ENCODE results near the gene CPA5.

Gene CPA5

DNA sequence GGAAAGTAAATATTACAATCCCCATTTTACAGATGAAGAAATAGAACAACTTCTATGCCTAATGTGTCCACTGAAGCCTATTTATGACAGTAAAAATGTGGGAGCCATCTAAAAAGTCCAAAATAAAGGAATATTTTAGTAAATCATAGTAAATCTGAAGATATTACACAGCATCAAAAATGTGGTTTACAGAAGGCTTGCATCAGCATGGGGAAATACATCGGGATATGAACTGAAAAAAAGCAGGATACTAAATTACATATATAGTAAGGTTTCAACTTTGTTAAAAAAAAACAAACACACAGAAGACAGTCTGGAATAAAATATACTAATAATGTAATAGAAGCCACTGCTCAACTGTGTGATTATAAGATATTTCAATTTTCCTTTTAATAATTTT, 56.5 kb downstream of the CPA5 start:
- DNase-seq, result no peak

DNA sequence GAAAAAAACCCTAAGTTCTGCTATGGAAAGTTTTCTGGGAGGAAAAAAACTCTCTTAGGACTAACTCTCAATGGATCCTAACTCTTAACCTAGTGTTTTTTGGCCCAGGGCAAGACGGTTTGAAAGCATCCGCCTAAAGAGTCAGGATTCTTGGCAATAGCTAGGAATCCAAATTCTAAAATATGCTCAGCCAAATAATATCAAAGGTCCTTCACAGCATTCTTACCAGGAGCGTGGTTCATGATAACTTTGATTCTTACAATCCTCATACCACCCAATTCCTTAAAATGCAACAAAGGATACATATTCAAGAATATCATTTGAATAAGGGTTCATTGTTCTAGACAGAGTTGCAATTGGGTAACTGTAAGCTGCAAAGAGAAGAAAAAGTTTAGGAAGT, 57.0 kb downstream of the CPA5 start:
- no peak for DNase-seq

DNA sequence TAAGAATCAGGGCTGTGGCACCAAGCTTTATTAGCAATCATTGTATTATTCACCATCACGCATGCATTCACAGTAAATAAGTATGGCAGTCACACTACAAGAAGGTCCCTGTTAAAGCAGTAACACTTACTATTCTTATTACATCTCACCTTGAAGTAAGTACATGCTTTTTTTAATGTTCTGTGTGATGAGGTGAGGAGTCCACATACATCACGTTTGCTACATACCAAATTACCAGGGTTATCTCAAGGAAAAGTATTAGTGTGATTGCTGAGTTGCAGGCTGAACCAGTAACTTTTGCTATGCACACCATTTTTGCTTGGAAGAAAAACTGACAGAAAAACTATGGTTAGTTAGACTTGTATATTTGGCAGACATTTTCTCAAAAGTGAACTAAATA, 60.4 kb downstream of the CPA5 start:
- DNase-seq, result peak in 1 of 2 experiments; percentile 49

DNA sequence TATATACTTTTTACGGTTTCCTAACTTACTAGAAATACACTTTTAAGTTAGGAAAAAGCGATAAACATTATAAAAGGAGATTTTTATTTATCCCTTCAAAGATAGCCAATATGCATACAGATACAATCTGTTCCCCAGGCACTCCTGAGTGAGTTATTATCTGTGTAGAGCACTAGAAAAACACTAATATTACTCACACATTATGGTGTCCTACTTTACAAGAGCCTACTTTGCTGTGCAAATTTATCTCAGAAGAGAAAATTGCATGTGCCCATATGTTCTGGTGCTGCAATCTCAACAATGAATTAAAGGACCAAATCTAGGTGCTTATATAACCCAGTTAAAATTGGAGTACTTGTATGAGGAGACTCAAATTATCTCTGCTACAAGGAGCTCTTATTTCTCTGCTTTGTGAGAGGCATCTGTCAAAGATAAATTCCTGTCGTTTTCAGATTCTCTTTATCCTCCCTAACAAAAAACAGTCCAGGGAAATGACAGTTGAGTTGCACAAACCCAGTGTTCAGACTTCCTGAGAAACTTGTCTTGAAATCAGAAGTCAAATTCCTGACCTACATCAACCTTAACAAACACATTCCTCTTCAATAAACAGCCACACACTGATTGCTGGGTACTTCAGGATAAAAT, 64.6 kb downstream of the CPA5 start:
- peak; percentile 83 to 92 for DNase-seq

DNA sequence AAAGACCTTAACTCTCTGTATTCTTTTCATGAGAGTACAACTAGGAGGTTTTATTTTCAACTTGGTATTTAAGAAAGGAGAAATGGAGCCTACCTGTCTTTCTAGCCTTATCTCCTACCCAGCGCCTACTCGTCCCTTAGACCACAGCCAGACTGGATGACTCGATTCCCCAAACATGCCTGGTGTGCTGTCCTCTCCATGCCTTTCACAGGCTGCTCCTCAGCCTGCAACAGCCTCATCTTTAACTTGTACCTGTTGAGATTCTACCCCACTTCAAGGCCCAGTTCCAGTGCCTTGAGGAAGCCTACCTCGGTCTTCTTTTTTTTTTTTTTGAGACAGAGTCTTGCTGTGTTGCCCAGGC, 65.1 kb downstream of the CPA5 start:
- no peak for DNase-seq

DNA sequence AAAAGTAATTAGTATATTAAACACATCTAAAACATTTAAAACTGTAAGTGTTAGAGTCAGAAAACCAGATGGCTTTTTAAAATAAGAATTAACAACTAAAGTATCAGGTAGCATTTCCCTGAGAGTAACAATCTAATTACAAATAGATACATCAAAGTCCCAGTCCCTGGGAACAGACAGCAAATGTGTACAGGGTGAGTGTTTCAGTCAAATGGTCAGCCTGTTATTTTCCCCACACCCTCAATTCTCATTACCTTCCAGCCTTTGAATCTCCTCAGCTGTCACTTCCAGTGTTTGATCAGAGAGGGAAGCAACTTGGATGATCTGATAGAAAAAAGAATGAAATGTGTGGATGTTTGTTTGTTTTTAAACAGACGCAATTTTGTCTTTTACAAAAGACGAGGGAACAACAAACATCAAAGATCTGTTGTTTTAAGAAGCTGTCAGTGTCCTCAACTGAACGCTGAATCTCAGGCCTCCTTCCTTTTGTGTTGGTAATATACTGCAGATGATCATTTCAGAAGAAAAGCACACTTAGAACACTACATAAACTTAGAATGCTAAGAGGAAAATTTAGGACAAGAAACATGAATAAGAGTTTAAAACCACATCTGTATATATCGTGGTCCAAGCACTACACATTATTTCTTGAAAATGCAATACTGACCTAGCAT, 66.4 kb downstream of the CPA5 start:
- DNase-seq, result no peak

DNA sequence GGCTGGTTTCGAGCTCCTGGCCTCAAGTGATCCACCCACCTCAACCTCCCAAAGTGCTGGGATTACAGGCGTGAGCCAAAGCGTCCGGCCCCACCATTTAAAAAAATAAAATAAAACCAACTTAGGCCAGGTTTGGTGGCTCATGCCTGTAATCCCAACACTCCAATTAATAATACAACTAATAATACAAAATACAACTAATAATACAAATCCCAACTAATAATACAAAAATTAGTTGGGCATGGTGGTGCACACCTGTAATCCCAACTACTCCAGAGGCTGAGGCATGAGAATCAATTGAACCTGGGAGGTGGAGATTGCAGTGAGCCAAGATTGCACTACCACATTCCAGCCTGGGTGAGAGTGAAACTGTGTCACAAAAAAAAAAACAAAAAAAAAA, 68.6 kb downstream of the CPA5 start:
- no peak for DNase-seq

DNA sequence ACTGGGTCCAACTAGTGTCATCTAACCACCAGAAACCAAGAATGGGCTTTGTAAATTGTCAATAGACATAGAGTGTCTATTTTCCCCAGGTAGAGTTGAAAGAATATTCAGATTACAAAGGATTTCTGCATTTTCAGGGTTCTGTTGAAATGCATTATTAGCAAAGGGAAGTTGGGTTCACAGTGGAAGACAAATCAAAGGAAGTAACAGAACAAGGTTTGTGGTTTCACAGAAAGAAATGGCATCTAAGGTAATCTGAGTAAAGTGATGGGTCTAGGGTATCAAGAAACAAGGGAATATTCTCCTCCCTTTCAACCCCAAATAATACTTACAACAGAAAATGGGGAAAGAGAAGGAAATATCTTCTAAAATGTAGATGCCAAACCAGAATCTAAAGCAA, 70.4 kb downstream of the CPA5 start:
- no peak for DNase-seq

DNA sequence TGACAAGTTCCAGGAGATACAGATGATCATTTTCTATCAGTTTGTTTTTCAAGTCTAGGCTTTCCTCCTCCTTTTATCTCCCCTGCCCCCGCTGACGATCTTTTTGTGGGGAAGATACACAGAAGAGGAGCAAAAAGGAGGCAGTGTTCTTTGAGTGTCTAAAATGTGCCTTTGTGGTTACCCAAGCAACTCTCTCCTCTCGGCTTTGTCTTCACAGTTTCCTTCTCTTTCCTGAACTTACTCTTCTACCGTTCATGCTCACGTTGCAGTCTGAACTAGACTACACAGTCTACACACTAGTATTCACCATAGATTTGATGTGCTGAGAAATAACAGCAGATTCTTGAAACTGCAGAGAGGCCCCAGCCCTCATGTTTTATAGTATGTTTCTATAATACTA, 72.6 kb downstream of the CPA5 start:
- DNase-seq, result no peak

DNA sequence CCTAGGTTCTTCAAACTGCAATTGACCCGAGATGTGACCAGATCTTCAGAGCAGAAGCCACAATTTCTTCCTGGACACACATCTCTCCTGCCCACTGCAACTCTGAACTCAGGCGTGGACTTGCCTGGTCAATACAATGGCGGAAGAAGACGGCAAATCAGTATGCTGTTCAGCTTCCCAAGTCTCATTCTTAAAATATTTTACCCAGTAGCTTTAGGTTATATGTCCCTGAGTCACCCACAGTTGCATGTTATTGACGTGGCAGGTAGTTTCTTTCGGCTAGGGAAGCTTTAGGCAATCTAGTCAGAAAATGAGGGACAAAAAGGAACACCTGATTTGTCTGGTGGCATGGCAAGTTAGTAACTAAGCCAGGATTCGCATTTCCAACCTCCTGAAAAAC, 73.7 kb downstream of the CPA5 start:
- no peak for DNase-seq
